HG03159 (cell line): ENCODE results near the gene BLACAT1.
"Not testable (repeated sequence)": the region's sequence is repeated elsewhere in the genome, so short reads cannot be mapped to it uniquely, and the experiment has no call there.

Source experiments
- ATAC-seq: cut with Tn5 transposase; IDR thresholded peaks from one replicate; pipeline ENCODE4 v1.9.1; 2021; ENCODE audit warnings: mild to moderate bottlenecking, moderate library complexity; ENCODE audit not compliant: unreplicated experiment

BLACAT1 gene

DNA sequence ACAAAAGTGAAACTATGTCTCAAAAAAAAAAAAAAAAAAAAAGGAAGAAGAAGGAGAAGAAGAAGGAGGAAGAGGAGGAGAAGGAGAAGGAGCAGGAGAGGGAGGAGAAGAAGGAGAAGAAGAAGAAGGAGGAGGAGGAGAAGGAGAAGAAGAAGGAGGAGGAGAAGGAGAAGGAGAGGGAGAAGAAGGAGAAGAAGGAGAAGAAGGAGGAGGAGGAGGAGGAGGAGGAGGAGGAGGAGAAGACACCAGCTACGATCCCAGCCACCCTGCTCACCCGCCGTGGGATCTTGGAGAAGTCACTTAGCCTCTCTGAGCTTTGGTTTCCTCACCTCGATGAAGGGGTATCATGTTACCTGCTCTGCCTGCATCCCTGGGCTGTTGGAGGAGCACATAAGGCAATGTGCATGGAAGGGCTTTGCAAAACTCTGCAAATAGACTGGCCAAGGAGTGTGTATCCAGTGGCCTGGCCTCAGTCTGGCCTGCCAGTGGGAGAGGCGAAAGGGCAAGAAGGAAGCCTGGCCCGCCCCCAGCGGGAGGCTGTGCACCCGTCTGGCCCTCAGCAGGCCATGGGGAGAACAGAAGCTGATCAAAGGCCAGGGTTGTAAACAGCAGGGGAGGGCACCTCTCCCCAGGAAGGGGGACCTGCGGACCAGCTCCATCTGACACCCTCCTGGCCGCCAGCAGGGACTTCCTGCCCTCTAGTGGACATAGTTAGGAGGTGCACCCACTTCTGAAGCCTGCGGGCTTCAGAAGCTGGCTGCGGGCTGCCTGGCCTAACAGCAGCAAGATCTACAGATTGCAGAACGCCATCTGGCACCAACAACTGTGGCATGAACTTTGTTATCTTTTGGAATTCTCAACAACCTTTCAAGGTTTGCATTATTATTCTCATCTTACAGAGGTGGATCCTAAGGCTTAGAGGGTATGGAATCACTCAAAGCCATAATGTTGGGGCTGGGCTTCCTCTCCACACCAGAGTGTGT, 29.4 kb upstream of the BLACAT1 start:
- ATAC-seq, result no peak

DNA sequence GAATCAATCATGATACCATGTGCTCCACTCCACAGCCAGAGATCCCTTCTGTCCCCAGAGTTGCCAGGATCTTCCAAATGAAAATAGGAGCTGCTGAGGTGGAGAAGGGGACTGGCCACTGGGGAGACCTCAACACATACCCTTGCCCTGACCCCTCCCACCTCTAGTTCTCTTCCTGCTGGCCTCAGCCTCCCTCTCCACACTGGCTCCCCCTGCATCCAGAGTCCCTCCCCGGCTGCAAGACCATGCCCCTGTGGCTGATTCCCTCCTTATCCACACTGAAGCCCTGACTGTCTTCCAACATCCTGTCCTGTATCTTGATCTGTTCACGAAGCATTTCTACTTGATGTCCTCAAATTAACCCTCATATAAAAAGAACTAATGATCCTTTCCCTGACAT, 27.5 kb upstream of the BLACAT1 start:
- ATAC-seq, result no peak

DNA sequence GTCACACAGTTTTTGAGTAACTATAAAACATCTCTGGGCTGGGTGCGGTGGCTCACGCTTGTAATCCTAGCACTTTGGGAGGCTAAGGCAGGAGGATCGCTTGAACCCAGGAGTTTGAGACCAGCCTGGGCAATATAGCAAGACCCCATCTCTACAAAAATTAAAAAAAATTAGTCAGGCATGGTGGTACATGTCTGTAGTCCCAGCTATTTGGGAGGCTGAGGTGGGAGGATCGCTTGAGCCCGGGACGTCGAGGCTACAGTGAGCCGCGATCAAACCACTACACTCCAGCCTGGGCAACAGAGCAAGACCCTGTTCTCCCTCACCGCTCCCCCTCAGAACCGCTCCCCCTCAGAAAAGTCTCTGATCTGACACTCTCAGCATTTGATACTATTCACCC, 26.7 kb upstream of the BLACAT1 start:
- ATAC-seq, result not testable (repeated sequence)

DNA sequence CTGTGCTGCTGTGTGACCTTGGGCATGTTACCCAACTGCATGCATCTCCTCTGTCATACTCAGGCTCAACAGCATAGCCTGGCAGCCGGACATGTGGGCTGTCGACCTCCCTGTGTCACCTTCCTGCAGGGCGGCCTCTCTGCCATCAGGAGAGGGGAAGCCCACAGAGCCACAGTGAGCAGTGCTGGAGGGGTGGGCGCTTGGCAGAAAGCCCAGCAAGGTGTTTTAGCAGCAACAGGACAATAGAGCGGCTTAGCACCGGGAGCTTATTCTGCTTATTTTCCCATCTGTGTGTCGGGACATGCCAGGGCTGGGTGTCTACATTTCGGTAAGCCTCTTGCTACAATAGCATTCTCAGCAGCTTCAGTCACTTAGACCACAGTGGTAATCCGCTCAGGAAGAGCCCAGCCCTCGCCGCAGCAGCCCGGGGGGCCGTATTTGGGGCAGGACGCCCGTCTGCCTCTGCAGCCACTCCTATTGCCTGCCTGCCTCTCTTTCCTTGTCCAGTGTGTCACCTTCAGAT, 25.8 kb upstream of the BLACAT1 start:
- ATAC-seq, result no peak

DNA sequence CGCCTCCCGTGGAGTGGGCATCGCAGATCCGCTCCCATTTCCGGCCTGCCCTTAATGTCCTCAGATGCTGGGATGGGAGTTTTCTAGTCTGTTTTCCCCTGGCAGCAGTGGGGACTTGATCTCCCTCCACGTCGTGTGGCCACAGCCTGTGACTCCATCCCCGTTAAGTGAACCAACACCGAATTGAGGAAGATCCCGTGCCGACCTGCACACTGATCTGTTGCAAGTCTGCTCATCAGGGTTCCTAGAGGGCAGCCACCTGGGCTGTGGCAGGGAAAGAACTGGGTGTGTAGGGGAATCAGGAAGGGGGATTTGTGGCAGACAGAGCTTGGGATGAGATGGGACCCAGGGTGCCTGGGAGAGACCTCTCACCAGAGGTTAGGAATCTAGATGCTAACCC, 25.4 kb upstream of the BLACAT1 start:
- ATAC-seq, result no peak

DNA sequence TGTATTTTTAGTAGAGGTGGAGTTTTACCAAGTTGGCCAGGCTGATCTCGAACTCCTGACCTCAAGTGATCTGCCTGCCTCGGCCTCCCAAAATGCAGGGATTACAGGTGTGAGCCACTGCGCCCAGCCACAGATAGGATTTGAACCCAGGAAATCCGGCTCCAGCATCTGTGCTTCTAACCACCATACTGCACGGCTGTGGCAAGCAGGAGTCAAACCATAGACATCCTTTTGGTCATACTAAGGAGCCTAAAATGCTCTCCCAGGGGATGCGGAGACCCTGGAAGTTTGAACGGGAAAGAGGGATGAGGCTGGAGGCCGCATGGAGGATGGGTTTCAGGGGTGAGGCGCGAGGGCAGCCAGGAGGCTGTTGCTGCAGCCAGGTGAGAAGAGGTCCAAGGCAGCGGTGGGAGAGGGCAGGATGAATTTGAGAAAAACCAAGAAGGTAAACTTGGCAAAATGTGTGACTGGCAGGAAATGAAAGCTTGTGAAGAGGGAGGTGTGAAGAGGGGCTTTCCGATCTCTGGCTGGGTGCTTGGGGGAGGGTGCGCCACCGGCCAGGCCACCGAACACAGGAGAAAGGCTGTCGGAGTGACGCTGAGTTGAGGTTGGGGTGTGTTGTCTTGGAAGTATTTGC, 24.6 kb upstream of the BLACAT1 start:
- ATAC-seq, result no peak

DNA sequence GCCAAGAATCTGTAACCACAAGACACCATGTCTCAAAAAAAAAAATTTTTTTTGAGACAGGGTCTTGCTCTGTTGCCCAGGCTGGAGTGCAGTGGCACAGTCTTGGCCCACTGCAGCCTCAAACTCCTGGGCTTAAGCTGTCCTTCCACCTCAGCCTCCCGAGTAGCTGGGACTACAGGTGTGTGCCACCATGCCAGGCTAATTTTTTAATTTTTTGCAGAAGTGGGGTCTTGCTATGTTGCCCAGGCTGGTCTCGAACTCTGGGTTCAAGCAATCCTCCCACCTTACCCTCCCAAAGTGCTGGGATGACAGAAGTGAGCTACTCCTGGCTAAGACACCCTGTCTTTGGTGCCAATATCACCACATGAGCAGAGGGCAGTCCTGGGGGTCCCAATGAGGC, 23.1 kb upstream of the BLACAT1 start:
- ATAC-seq, result not testable (repeated sequence)

DNA sequence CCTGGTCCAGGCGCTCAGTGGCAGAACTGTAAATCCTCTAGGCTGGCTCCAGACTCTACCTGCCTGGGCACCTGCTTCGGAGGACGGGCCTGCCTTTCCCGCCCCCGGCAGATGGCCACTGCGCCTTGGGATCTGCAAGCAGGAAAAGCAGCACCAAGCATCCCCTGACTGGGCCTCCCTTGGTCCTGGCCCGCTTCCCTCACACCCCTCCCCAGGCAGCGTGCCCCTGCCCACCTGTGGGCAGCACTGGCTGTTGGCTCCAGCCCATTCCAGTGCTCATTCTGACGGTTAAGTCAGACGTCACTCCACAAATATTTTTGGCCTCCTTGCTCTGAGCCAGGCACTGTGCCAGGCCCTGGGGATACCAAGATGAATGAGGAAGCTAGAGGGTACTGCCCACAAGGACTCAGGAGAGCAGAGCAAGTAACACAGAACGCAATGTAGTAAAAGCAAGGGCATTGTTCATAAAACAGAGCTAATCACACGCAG, 22.0 kb upstream of the BLACAT1 start:
- no peak for ATAC-seq

DNA sequence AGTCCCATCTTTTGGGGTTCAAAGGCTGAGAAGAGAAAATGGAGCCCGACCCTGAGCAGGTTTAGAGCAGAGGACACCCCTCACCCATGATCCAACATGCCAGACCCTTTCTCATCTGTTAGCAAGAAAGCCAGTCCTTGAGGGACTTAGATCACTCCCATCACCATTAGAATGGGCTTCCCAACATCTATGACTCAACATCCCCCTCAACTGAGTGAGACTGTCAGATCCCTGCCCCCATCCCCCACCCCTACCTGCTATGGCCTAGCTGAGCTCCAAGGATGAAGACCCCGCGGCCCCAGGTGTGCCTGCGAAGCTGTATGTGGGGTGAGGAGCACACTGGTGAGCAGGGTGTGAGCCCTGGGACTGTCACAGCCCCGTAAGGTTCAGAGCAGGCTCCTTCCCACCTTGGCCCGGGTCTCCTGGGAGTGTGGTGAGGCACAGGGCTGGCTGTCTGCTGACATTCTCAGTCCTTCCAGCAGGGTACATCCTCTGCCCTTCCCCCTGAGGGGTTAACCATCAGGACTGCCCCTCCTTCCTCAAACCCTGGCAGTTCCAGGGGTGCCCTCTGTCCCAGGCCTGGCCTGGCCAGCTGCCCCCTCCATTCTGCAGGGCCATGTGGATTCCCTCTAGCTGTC, 21.4 kb upstream of the BLACAT1 start:
- no peak for ATAC-seq

DNA sequence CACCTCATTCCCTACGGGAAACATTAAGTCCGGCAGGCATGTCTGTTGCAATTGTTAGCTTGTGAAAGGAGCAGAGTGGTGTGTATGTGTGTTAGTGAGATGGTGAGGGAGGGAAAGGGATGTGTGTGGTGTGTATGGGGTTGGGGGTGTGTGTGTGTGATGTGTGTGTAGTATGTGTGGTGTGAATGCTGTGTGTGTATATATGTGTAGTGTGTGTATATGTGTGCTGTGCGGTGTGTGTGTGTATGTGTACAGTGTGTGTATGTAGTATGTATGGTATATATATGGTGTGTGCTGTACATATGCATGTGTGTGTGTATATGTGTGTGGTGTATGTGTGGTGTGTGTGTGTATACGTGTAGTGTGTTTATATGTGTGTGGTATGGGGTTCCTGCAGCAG, 20.8 kb upstream of the BLACAT1 start:
- no peak for ATAC-seq

DNA sequence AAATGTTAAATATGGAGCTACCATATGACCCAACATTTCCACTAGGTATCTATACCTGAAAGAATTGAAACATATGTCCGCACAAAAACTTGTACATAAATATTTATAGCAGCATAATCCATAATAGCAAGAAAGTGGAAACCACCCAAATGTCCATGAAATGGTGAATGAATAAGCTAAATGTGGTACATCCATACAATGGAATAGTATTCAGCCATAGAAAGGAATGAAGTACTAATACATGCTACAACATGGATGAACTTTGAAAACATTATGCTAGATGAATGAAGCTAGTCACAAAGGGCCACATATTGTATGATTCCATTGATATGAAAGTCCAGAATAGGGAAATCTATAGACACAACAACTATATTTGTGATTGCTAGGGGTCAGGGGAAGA, 20.0 kb upstream of the BLACAT1 start:
- no peak for ATAC-seq

DNA sequence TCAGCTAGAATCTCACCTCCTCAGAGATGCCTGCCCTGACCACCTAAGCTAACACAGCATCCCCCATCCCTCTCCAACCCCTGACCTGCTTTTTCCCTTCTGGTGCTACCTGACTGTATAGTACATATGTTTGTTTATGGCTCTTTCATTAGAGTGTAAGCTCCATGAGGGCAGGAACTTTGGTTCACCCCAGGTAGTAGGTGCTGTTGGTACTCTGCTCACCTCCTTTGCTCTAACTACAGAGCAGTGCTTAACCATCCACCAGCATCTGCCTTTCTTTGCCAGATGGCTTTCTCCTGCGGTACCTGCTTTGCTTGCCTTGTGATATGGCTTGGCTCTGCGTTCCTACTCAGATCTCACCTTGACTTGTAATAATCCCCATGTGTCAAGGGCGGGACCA, 18.7 kb upstream of the BLACAT1 start:
- ATAC-seq, result no peak

DNA sequence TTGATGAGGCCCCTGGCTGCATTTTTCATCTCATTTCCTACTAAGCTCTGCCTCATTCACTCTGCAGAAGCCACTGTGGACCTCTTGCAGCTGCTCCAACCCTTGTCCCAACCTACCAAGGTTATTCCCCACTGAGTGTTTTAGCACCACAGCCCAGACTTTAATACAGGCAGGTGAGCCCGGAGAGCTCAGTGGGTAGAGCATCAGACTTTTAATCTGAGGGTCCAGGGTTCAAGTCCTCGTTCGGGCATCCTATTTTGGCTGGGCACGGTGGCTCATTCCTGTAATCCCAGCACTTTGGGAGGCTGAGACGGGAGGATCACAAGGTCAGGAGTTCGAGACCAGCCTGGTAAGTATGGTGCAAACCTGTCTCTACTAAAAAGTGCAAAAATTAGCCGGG, 18.1 kb upstream of the BLACAT1 start:
- ATAC-seq, result no peak

DNA sequence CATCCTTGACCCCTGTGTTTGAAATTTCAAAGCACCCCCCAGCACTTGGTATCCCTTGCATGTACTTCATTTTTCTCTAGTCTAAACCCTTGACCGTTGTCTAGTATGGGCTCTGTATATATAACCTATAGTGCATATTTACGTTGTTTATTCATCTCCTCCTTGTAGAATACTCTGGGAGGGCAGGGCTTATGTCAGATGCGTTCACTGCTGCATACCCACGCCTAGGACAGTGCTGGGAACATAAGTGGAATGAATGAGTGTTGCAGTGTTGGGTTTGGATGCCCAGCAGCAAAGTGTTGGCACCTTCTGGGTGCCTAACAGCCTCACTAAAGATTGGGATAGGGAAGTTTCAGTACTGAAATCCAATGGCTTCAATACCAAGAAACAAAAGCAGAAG, 17.6 kb upstream of the BLACAT1 start:
- no peak for ATAC-seq

DNA sequence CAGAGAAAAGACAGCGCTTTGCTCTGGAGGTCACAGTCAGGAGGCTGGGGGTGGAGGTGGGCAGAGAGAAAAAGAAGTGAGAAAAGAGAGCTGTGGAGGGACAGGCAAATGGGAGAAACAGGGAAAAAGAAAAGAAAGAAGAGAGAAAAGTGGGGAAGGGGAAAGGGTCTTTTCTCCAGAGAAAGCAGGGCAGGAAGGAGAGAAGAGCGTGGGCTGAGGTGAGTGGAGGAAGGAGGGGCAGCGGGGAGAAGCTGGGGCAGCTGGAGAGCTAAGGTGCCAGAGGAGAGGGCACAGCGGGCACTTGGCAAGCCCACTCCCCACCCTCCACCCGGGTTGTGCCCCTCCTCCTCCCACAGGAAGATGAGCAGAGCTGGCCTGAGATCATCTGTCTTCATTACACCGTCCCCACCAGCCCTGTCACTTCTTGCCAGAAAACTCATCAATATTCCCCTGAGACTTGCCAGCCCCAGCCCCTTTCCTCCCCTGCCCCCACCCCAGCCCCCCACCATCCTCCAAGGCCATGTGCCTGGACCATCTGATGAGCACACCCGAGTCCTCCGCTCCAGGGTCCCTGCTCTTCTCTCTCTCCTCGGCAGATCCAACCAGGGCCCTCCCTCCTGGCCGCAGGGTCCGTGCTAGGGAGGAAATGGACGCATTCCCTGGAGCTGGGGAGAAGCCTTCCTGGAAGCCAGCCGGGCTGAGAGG, 17.0 kb upstream of the BLACAT1 start:
- ATAC-seq, result no peak

DNA sequence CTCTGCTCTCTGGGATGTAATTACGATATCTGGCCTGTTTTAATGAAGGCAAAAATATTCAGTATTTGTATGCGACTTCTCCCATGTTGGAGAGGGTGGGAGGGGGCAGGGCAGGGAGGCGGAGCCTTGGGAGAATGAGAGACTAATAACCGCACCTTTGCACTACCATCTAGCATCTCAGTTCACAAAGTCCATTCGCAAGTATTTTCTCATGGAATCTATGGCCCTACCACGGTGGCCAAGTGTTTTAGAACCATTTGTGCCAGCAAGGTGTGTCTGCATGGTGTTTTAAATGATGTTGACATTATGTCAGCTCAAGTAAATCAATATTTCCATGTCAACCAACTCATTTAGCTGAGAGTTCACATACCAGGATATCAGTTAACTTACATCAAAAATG, 14.3 kb upstream of the BLACAT1 start:
- ATAC-seq, result no peak

DNA sequence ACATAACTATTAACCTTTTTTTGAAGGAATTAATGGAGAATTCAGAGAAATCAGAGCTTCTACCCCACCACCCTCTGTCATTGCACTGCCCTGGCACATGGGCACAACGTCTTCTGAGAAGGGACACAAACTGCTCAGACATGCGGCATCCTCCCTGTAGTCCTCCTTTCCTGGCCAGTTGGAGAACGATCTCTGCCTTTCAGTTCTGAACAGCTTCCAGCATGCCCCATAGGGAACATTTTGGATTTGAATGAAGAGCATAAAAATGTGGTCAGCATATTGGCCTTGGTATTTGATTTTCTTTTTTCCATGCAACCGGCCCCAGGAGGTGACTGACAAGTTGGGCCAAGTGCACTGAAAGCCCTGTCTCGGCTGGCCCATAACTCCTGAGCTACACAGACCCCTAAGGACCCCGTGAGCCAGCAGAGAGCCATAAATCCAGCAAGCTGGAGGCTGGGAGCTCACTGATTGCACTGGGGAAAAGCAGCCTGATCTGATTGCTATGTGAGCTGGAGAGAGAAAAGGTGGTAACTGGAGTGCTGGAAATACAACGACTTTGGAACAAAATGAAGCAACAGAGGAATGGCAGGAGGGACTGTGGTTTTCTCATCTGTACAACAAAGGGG, 10.9 kb upstream of the BLACAT1 start:
- no peak for ATAC-seq

DNA sequence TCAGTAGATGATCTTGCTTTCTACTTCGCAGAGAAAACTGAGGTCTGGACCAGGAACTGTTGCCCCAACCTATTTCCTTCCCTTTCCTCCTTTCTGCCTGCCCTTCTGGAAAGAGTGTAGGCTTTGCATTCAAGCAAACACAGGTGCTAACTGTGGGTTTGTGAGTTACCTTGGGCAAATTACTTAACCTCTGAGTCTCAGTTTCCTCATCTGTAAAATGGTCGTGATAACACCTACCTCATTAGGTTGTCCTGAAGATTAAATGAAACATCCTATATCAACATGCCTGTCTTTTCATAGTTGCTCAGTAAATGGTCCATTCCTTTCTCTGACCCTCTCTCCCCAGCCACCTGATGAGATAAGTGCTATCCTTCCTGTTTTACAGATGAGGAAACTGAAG, 9.5 kb upstream of the BLACAT1 start:
- ATAC-seq, result no peak

DNA sequence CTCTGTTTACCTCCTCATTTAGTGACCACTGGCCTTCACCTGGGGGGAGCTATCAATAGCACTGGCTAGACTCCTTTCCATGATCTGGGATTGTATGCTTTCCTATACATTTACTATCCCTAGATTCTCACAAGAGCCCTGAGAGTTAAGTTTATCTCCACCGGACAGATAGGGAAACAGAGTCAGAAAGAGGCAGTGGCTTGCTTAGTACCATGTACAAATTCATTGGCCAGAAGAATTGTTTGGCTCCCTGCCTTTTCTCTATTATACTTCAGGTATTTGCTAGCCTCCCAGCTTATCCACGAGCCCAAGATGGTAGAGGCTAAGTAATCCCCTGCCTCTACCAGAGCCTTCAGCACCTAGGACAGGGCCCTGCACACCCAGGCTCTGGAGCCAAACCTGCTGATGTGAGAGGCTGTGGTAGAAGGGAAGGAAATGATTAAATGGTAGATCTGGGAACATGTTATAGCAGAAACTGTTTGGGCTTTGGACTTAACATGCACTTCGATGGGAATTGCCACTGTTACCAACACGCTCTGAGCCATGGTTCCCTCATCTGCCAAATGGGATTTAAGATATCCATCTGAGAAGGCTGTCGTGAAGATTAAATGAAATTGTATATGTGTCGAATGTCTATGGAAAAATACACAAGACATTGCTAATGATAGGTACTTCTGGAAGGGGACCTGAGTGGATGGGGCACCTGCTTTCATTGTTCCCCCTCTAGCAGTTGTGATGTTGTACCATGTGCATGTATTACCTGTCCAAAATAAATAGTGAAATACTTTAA, 3.1 kb upstream of the BLACAT1 start:
- ATAC-seq, result no peak
